GM12891 (cell line): ENCODE results near the gene DSG1.

ENCODE experiments used
- POLR2A ChIP-seq: IDR thresholded peaks from 2 replicates; pipeline ENCODE4 v1.6.1; 2011; ENCODE audit warnings: low read depth, low read length, control low read depth
- POLR2AphosphoS5 ChIP-seq: IDR thresholded peaks from 2 replicates; pipeline ENCODE4 v1.6.1; 2011; ENCODE audit warnings: low read depth, low read length, control low read depth
- TAF1 ChIP-seq: IDR thresholded peaks from 2 replicates; pipeline ENCODE4 v1.6.1; 2011; ENCODE audit warnings: low read depth, low read length, control low read depth

DNA sequence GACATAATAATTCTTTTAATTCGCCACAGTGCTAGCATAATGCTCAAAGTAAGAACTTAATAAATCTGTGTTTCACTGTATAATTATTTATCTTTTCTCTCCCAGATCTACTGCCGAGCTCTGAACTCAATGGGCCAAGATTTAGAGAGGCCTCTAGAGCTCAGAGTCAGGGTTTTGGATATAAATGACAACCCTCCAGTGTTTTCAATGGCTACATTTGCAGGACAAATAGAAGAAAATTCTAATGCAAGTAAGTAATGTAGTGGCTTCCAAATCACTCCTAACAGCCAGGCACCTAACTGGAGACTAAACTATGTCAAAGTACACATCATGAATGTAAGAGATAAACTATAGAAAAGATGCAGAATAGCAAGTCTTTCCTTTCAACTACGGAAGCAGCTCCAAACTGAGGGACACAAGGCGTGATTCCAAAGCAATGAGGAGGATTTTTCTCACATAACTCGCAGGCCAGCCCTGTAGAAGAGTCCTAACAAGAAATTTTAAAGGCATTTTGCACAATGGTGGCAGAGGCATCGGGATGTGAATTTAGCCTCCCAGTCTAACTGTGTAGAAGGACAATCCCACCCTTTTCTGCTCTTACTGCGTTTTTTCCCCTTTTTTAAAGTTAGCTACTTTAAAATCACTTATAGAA lies 12.0 kb downstream of the DSG1 start:
- no peak for TF ChIP-seq POLR2AphosphoS5
- no peak for TF ChIP-seq POLR2A
- no peak for TF ChIP-seq TAF1
